Medulla oblongata (tissue), 1 donor: ENCODE results near the gene CFI.

ENCODE experiments used
- DNase-seq: peaks from one replicate; pipeline ENCODE4 v3.0.0-alpha.2; 2015; ENCODE audit errors: extremely low spot score

Gene CFI

DNA sequence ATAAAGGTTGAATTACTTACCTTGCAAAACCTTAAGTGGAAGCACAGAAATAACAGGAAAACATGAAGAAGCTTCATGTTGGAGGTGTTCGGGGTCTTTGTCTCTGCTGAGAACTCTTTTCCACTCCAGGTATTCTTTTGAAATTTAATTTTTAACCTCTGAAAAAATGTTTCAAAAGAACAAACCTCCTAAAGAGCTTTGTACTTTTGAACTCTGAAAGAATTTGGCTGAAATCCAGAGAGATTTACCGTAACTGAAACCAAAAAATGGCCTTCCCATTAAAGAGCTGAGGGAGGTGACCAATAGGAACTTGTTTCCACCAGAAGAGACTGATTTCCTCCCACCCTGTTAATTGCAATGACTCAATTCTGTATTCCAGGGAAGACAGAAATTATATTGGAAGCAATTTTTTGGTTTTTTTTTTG lies at the start of gene CFI:
Gene CFI (minus strand): TSS at position 105 of the 425 bp plus-strand sequence. CDS start 28 bp downstream, at position 77.
- no peak for DNase-seq

DNA sequence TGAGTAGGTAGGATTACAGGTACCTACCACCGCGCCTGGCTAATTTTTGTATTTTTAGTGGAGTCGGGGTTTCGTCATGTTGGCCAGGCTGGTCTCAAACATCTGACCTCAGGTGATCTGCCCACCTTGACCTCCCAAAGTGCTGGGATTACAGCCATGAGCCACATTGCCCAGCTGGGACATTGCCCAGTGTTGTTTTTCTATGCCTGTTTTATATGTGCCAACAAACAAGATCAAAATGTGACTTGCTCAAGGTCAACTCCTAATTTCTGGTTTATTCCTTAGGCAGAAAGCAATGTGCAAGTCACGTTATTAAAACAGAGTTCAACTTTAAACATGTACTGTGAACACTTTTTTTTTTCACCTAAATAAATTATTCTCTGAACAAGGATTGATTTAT lies 48.8 kb upstream of the CFI start:
- DNase-seq, result no peak

DNA sequence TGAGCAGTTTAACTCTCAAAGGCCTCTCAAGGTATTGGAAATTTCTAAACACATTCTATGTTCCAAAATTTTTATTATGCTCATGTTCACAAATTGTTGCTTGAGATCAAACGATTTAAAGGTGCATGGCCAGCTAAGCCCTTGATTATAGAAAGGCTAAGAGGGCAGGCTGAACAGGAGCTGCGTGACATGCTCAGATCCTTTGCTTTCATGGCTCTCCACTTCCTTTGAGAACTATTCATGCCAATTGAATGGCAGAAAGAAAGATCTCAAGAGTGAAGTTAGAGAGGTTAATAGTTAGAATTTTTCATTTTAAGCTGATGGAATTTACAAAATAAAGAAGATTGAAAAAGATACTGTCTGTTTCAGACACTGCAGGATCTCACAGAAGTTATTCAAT lies 46.7 kb upstream of the CFI start:
- DNase-seq, result no peak

- DNase-seq, result no peak
These were observed 46.2 kb upstream of the CFI start, which contains the start of gene LRIT3 for GRCh38 chr4:109847896-109848442. TSS of gene LRIT3 (plus strand) at chr4:109848107. CDS start at chr4:109848202, 95 bp downstream.

DNA sequence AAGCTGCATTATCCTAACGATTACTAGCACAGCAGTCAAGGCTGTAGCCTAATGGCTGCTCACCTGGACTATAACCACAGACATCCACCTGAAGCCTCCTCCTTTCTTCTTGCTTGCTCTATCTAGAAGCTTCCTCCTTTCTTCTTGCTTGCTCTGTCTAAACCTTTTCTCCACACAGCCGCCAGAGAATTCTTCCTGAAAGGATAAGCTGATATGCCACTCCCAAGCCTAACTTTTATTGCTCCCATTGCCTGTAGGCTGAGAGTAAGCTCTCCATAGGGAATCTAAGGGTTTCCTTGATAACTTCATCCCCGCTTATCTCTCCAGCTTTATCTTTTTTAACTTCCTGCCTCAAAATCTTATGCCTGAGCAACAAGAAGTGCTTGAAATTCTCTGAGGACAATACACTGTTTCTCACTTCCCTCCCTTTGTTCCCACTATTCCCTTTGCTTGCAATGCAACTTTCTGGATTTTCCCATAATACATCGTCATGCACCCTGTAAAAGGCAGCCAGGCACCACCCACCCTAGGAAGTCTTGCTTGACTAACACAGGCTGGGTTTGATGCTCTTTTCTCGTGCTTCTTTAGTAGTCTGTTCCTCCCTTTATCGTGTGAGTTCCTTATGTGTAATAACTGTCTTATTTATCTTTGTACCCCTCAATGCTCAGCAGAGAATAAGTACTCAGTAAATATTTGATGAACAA lies 44.7 kb upstream of the CFI start:
- no peak for DNase-seq

GRCh38 chr4:109836985-109837384 lies 35.2 kb upstream of the CFI start:
- DNase-seq, result no peak

DNA sequence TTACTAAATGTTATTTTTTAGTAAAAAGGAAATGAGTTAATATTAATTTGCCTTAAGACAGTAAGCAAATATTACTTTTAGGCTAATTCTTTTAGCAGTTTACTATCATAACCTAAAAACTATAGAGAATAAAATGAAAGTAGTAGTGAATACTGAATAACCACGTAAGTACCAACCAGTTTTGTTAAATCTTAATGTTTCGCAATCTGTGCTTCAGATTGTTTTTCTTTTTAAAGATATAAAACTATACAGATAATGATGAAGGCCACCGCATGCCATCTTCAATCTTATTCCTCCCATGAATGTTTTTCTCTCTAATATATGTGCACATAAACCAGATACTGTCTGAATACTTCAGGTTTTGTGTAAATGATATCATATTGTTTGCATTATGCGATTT lies 32.0 kb upstream of the CFI start:
- no peak for DNase-seq

- DNase-seq, result no peak
These were observed 25.9 kb upstream of the CFI start, which contains the start of gene RRH for GRCh38 chr4:109827672-109828071. TSS of gene RRH (plus strand) at chr4:109827972. CDS start at chr4:109828028, 56 bp downstream.

- peak; percentile 22 for DNase-seq
These were observed 24.9 kb upstream of the CFI start for GRCh38 chr4:109826719-109827118.

- DNase-seq, result no peak
These were observed 19.4 kb upstream of the CFI start for GRCh38 chr4:109821185-109821584.

- peak; percentile 68 for DNase-seq
These were observed 18.8 kb upstream of the CFI start for GRCh38 chr4:109820563-109820962.

DNA sequence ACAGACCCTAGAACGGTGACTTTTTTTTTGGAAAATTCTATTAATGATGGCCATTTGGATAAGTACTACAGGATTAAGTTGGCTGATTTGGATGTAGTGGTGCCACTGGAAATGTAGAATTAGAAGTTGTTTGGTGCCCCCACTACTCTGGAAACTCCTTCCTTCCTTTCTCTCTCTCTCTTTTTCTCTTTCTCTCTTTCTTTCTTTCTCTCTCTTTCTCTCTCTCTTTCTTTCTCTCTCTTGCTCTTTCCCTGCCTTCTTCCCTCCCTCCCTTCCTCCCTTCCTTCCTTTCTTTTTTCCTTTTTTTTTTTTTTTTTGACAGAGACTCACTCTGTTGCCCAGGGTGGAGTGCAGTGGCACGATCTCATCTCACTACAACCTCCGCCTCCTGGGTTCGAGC lies 16.5 kb upstream of the CFI start:
- no peak for DNase-seq

- no peak for DNase-seq
These were observed 15.1 kb upstream of the CFI start for GRCh38 chr4:109816894-109817293.

DNA sequence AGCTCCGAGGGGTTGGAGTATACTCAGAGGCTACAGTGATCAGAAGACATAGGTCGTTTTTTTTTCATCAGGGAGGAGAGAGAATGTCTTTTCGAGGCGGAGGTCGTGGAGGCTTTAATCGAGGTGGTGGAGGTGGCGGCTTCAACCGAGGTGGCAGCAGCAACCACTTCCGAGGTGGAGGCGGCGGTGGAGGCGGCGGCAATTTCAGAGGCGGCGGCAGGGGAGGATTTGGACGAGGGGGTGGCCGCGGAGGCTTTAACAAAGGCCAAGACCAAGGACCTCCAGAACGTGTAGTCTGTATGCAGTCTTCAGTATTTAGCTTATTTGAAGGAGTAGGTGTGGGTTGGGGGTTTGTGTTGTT lies 14.3 kb upstream of the CFI start:
- no peak for DNase-seq

DNA sequence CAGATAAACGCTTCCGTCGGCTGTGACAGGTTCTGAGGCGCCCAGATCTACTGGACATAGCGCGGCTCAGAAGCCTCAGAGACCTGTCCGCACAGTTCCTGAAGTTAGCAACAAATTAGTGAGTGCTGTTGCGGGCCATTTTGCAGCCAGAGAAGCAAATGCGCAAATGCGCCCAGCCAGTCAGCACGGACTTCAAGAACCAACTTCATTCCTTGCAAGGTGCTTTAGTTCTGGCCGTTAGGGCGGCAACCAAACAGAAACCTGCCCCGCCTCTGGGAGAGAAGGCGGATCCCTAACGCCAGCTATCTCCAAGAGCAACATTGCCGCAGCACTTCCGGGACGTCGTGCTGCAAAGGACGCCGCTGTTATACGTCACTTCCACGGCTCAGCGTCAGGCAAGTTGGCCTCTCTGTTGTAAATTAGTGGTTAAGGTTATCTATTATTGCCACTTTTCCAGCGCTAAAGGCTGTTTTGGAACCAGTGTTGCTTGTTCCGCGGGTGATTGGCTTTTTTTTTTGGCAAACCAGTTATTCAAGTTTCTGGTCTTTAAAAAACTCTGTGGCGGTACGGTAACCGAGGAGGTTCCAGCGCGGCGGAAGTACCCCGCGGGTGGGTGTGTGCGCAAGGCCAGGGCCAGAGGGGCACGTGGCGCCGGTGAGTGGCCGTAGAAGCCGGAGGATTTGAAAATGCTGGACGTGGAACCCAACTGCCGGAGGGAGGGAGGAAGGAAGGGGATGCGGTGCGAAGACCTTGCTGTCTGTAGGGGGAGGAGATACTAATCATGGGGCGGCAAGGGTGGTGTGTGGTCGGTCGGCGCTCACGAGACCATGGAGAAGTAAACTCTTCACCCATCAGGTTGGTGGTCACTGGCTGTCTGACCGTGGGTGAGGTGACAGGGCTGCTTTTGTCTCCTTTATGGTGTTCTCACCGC lies 13.6 kb upstream of the CFI start, which contains the start of gene GAR1:
Gene GAR1 (plus strand): TSS at position 612 of the 931 bp plus-strand sequence. CDS start 403 bp downstream, outside the sequence.
- DNase-seq, result peak; percentile 95

DNA sequence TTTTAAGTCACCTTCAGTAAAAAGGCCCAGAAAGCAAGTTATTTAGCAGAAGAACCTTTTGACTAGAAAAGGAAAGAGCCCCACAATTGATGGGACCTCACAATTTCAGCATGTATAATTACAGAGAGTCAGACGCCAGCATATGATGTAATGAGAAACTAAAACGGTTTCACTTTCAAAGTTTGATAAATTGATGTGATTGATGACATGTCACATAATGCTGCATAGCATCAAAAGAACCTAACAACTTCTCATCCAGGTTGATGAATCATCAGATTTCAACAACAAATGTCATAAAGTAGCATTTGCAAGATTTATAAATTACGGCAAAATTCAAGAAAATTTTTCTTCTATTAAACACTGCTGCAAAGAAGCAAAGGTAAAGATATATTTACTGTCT lies 9.9 kb upstream of the CFI start:
- DNase-seq, result no peak

DNA sequence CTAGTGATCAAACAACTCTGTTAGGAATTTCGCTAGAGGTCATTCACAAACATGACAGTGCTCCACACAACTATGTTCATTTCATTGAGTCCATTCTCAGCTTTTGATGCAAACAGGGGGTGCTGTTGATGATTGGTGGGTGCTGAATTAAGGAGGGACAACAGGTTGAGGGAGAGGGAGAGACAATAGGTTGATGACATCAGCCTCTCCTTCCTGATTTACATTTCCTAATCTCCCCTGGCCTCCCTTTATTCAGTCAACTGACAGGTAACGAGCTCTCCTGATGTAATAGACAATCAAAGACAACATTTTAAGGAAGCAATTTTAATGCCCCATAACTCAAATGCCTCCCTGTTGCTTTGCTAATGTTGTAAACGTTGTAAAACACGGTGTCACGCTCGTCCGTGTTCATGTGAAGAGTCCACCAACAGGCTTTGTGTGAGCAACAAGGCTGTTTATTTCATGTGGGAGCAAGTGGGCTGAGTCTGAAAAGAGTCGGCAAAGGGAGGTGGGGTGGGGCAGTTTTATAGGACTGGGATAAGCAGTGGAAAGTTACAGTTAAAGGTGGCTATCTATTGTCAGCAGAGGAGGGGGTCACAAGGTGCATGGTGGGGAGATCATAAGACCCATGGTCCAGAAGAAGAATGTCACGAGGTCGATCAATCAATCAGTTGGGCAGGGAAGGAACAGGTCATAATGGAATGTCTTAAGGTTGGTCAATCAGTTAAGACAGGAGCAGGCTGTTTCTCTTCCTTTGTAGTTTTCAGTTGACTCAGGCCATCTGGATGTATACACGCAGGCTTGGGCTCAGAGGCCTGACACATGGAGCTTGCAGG lies 9.0 kb upstream of the CFI start:
- DNase-seq, result no peak

GRCh38 chr4:109809655-109810054 lies 7.9 kb upstream of the CFI start:
- DNase-seq, result no peak

DNA sequence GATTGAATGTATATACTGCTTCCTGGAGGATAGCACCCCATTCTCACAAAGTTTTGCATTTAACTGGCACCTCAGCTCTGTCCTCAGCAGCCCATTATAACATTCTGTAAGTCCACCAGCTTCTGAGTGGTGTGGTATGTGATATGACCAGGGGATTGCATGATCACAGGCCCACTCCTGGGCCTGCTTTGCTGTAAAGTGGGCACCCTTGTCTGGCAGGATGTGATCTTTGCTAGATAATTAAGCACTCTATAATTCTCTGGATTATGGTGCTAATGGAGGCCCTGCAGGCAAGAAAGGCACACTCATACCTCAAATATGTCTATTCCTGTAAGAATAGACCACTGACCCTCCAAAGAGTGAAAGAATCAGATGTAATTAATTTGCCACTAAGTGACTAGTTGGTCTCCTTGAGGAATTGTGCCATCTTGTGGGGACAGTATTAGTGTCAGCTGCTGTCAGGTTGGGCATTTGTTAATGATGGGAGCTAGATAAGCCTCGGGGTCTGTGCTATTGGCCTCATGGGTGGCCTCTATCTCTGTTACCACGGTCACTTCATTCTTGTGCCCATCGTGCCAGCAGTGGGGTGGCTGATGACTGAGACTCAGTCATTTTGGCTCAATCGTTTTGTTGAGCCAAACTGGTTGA lies 2.2 kb upstream of the CFI start:
- DNase-seq, result peak; percentile 72

- DNase-seq, result no peak
These were observed 555 bp downstream of the CFI start for GRCh38 chr4:109801099-109801789.
